Ovary (tissue), 9 donors: ENCODE results near the gene ZNF500. TPM values are rescaled to one million over a fixed set of nuclear protein-coding genes. Genes with fewer than 3 reads are reported as not detected.

Experiments used
- DNase-seq, 5 donors: peaks; one replicate each; pipeline ENCODE4 v3.0.0-alpha.2; 2019 to 2020
- H3K27ac ChIP-seq, 2 donors: fragments of 200-600 bp; one replicate each; pipeline versions ENCODE4 v1.5.1 to v1.8.0; 2019 to 2022
- H3K27me3 ChIP-seq: fragments of 200-600 bp; one replicate; pipeline ENCODE4 v1.8.0; 2022
- H3K36me3 ChIP-seq: fragments of 200-600 bp; sonication (generic); one replicate; pipeline ENCODE4 v1.5.1; 2019
- H3K4me1 ChIP-seq: one replicate; pipeline ENCODE4 v1.8.1; 2013; ENCODE audit warnings: mild to moderate bottlenecking, moderate library complexity; ENCODE audit not compliant: insufficient read depth
- H3K4me3 ChIP-seq: fragments of 200-600 bp; sonication (generic); one replicate; pipeline ENCODE4 v1.5.1; 2017
- H3K9me3 ChIP-seq, 2 donors: fragments of 200-600 bp in 1 of 2; sonication (generic) in 1 of 2; one replicate each; pipeline versions ENCODE4 v1.5.1 to v1.8.1; 2013 to 2019; ENCODE audit warnings: mild to moderate bottlenecking in 1 of 2, moderate library complexity in 1 of 2
- EP300 ChIP-seq: sonication (generic); formaldehyde crosslinking; IDR thresholded peaks from one replicate; pipeline ENCODE4 v1.6.1; 2017; ENCODE audit warnings: antibody characterized with exemption
- POLR2A ChIP-seq: fragments of 450-650 bp; IDR thresholded peaks from one replicate; pipeline ENCODE4 v1.6.1; 2017; ENCODE audit warnings: antibody characterized with exemption, mild to moderate bottlenecking, moderate library complexity
- WGBS, 3 donors: extraction: QIAGEN DNeasy Blood & Tissue Kit in 1 of 3; methylation state at CpG; one replicate each; pipeline versions ENCODE4 v1.1.5 to v1.1.7; 2013 to 2017; 5-methylcytosine and 5-hydroxymethylcytosine counted together
- intact Hi-C, 4 donors: fragments of 100-400 bp; cut with DNase I; formaldehyde crosslinking; loops; one replicate each; pipeline versions ENCODE4 v1.11.0 to v1.15.1; 2022 to 2023
- polyA plus RNA-seq, 2 donors: library from polyadenylated mRNA; stranded (reverse); fragments of 200-250 nt in 1 of 2; fragments of 350-450 nt in 1 of 2; fragmentation: Illumina TruSeq in 1 of 2; extraction: RNeasy Lipid Tissue Mini Kit (QIAGEN cat#74804) in 1 of 2; gene quantifications; one replicate each; pipeline ENCODE4 v1.2.3, GENCODE V29; 2013 to 2014
- total RNA-seq, 7 donors: library from RNA; depleted of rRNA in 2 of 7; stranded (reverse); fragments of >200 nt in 2 of 7; fragmentation: NEBNext Ultra II Directional in 3 of 7; extraction: Animal tissue kit (Norgen Biotek cat#: 25700) in 3 of 7; gene quantifications; one replicate each; pipeline versions ENCODE4 v1.1.0 to v1.2.4, GENCODE V29; 2016 to 2023
- TF ChIP-seq, protein P1 (sequence below), 3 donors: fragments of 450-650 bp in 2 of 3; fragments of 200-600 bp in 1 of 3; IDR thresholded peaks; one replicate each; pipeline versions ENCODE4 v1.5.1 to v1.8.0; 2016 to 2022; ENCODE audit warnings: antibody characterized with exemption in 3 of 3, mild to moderate bottlenecking in 1 of 3
- donor health status: DM: no; HTN: no; CAD: no; lungs with moderate emphysema.
- donor health status: DM: no; HTN: no; CAD: no.
- donor health status: Bipolar disorder and iron deficiency.
- donor health status: DM: yes; HTN: yes; CAD: no.
- donor health status: DM: no; HTN: no; CAD: no.
- donor health status: DM: yes; HTN: yes; CAD: no.

ZNF500 gene
- total and polyA plus RNA-seq, 9 donors: 4.7 to 27.7 (median 22.1) TPM

GRCh38 chr16:4706871-4707270, 60.1 kb downstream of the ZNF500 start:
- TF ChIP-seq EP300: no peak
- TF ChIP-seq, protein P1, sequence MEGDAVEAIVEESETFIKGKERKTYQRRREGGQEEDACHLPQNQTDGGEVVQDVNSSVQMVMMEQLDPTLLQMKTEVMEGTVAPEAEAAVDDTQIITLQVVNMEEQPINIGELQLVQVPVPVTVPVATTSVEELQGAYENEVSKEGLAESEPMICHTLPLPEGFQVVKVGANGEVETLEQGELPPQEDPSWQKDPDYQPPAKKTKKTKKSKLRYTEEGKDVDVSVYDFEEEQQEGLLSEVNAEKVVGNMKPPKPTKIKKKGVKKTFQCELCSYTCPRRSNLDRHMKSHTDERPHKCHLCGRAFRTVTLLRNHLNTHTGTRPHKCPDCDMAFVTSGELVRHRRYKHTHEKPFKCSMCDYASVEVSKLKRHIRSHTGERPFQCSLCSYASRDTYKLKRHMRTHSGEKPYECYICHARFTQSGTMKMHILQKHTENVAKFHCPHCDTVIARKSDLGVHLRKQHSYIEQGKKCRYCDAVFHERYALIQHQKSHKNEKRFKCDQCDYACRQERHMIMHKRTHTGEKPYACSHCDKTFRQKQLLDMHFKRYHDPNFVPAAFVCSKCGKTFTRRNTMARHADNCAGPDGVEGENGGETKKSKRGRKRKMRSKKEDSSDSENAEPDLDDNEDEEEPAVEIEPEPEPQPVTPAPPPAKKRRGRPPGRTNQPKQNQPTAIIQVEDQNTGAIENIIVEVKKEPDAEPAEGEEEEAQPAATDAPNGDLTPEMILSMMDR (IDR thresholded peaks at IDR 0.05): no peak
- TF ChIP-seq POLR2A: no peak
- Histone ChIP-seq H3K27ac (no peak overlapping the region), H3K9me3 (no peaks in the 10 kb centered on the region), H3K27me3 (no peaks in the 10 kb centered on the region), H3K4me3 (no peak overlapping the region), H3K36me3 (no peaks in the 10 kb centered on the region), H3K4me1 (no peaks in the 10 kb centered on the region)
- intact Hi-C loops: no loop called here
- DNase-seq: no peak
- 75 to 80% (median 80%) methylated on average over 7 of the region's 7 CpGs for WGBS, 3 donors

DNA sequence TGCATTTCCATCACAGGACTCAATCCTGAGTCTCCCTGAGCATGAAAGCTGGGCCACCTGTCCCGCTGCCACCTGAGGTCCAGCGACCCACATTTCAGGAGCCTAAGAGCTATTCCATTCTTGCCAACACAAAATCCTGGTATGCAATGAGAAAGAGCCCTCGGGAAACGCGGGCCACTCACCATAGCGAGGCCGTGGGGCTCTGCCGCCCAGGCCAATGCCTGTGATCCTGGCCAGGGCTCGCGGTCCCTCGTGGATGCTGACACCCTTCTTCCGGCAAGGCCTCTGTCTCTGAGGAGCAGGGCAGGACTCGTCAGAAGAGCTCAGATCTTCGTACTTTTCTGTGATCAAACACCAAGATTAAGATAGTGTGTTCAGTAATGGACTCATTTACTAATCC, 62.0 kb downstream of the ZNF500 start:
- TF ChIP-seq, protein P1 (IDR thresholded peaks at IDR 0.05): no peak
- TF ChIP-seq POLR2A (no peak), EP300 (no peak)
- H3K36me3 ChIP-seq: no peaks in the 10 kb centered on the region
- intact Hi-C loops: no loop called here
- H3K4me3 ChIP-seq: no peak overlapping the region
- no peaks in the 10 kb centered on the region for H3K4me1 ChIP-seq
- WGBS, 3 donors: 93 to 95% (median 94%) methylated on average over 14 of the region's 14 CpGs
- DNase-seq: no peak
- H3K27me3 ChIP-seq: no peaks in the 10 kb centered on the region
- H3K27ac ChIP-seq: no peak overlapping the region
- H3K9me3 ChIP-seq: no peaks in the 10 kb centered on the region

GRCh38 chr16:4704491-4704890, 62.5 kb downstream of the ZNF500 start:
- no peaks in the 10 kb centered on the region for H3K4me1 ChIP-seq
- no peak for DNase-seq
- TF ChIP-seq, protein P1 (IDR thresholded peaks at IDR 0.05): no peak
- TF ChIP-seq EP300: no peak
- no peaks in the 10 kb centered on the region for H3K36me3 ChIP-seq
- H3K9me3 ChIP-seq: no peaks in the 10 kb centered on the region
- H3K4me3 ChIP-seq: no peak overlapping the region
- no peaks in the 10 kb centered on the region for H3K27me3 ChIP-seq
- H3K27ac ChIP-seq: no peak overlapping the region
- intact Hi-C loops: no loop called here
- WGBS, 3 donors: 82 to 88% (median 86%) methylated on average over 8 of the region's 8 CpGs

DNA sequence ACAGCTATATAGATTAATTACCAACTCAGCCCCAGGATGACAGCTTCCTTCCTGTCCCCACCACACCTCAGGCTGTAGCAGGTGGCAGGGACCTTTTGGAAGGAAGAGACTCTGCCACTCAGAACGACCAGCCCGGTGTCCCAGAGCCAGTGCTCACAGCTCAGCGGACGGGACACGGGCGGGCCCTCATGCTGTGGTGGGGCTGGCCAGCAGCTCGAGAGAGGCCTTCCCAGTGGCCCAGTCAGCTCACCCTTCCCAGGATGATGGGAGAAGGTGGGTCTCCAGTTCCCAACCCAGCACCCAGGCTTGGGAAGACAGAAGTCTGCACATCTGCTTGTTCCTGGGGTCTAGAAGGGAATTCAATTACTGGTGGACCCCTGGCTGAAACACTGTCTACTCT, 63.1 kb downstream of the ZNF500 start:
- intact Hi-C loops: no loop called here

More for the DNA sequence above, 63.1 kb downstream of the ZNF500 start:
- TF ChIP-seq, protein P1 (IDR thresholded peaks at IDR 0.05): no peak
- TF ChIP-seq EP300 (no peak), POLR2A (no peak)
- no peak overlapping the region for H3K4me3 ChIP-seq
- H3K27ac ChIP-seq: no peak overlapping the region
- 81 to 92% (median 91%) methylated on average over 7 of the region's 7 CpGs for WGBS, 3 donors
- no peaks in the 10 kb centered on the region for H3K36me3 ChIP-seq
- no peak for DNase-seq
- H3K4me1 ChIP-seq: no peaks in the 10 kb centered on the region
- H3K27me3 ChIP-seq: no peaks in the 10 kb centered on the region
- no peaks in the 10 kb centered on the region for H3K9me3 ChIP-seq
